HG03159 (cell line): Measurements from ENCODE around the gene MRPS9.

Experiments used
- ATAC-seq: cut with Tn5 transposase; IDR thresholded peaks from one replicate; pipeline ENCODE4 v1.9.1; 2021; ENCODE audit warnings: mild to moderate bottlenecking, moderate library complexity; ENCODE audit not compliant: unreplicated experiment

Gene MRPS9

GRCh38 chr2:105078906-105079495 lies 41.1 kb downstream of the MRPS9 start:
- no peak for ATAC-seq

GRCh38 chr2:105080461-105080860 lies 42.6 kb downstream of the MRPS9 start:
- ATAC-seq, result no peak

- no peak for ATAC-seq
Observed at GRCh38 chr2:105081006-105081601, 43.2 kb downstream of the MRPS9 start.

GRCh38 chr2:105082107-105082506 lies 44.2 kb downstream of the MRPS9 start:
- no peak for ATAC-seq

GRCh38 chr2:105085525-105085924 lies 47.7 kb downstream of the MRPS9 start:
- no peak for ATAC-seq

- ATAC-seq, result no peak
Observed at GRCh38 chr2:105087273-105087672, 49.4 kb downstream of the MRPS9 start.

- no peak for ATAC-seq
Observed at GRCh38 chr2:105090091-105090490, 52.2 kb downstream of the MRPS9 start.

GRCh38 chr2:105092797-105093196 lies 54.9 kb downstream of the MRPS9 start:
- no peak for ATAC-seq

- no peak for ATAC-seq
Observed at GRCh38 chr2:105099153-105099552, 61.3 kb downstream of the MRPS9 start.

GRCh38 chr2:105100046-105100840 lies 62.4 kb downstream of the MRPS9 start:
- ATAC-seq, result peak; percentile 86

GRCh38 chr2:105102001-105102400 lies 64.1 kb downstream of the MRPS9 start:
- no peak for ATAC-seq

GRCh38 chr2:105102963-105103421 lies 65.1 kb downstream of the MRPS9 start:
- ATAC-seq, result no peak

- no peak for ATAC-seq
Observed at GRCh38 chr2:105103481-105103880, 65.6 kb downstream of the MRPS9 start.

- no peak for ATAC-seq
Observed at GRCh38 chr2:105104208-105104731, 66.4 kb downstream of the MRPS9 start.

GRCh38 chr2:105110295-105110829 lies 72.5 kb downstream of the MRPS9 start:
- no peak for ATAC-seq

GRCh38 chr2:105111365-105112150 lies 73.7 kb downstream of the MRPS9 start:
- ATAC-seq, result no peak

GRCh38 chr2:105112345-105112744 lies 74.5 kb downstream of the MRPS9 start:
- no peak for ATAC-seq

- ATAC-seq, result no peak
Observed at GRCh38 chr2:105113616-105114291, 75.9 kb downstream of the MRPS9 start.

- peak; percentile 64 for ATAC-seq
Observed at GRCh38 chr2:105114551-105114950, 76.7 kb downstream of the MRPS9 start.

GRCh38 chr2:105116348-105116747 lies 78.5 kb downstream of the MRPS9 start:
- ATAC-seq, result no peak
